NCI-H187 treated with DMSO at 0.1 percent for 48 hours (cell line): ENCODE results near the gene LLGL1.

ENCODE experiments used
- DNase-seq: peaks from one replicate; lab custom pipeline; 2025; lab: John Stamatoyannopoulos, UW

The LLGL1 gene

DNA sequence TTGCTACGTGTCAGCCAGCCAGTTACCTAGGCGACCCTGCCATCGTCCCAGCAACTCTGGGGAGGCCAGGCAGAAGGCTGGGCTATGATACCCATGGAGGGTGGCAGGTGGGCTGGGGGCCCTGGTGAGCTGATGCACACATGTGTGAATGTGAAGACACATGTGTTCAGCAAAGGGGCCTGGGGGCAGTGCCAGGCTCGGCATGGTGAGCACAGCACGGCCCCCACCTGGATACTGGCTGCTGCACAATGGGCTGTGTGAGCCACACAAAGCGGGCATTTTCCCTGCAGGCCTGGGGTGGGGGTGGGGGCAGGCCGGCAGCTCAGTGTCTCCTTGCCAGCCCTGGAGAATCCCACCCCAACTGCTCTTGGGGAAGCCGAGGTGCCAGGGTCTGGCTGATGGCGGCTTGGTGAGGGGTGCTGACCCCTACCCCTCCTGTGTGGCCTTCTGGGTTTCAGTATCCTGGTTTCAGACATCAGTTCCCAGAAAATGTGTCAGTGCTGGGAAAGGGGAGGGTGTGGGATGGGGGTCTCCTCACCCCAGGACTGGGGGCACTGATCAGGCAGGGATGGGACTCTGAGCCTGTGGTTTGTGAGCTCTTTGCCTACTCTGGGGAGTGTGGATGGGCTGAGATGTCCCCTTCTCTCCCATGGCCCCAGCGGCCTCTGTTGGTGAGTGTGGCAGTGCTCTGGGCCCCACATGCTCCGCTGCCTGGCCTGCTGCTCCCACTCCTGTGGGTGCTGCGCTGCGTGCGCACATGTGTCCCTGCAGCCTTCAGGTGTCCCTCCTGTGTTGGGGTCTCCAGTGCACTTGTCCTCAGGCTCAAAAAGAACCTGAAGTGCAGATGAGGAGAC is 5.1 kb downstream of the LLGL1 start:
- no peak for DNase-seq

DNA sequence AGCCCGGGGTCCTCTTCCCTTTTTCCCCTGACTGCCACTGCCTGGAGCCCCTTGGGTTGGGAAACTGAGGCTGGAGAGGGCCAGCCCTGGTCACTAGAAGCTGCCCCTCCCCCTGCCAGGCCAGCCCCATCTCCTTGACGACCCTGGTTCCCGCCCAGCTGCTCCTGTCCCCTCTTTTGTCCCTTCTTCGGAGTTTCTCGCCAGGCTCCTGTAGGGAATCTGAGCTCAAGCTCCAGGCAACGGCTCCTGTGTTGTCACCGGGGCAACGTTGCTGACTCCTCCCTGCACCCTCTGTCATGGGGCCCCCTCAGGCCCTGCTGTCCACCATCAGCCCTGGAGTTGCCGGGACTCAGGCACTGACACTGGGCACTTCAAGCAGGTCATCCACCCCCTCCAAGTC is 5.7 kb downstream of the LLGL1 start:
- DNase-seq, result no peak

DNA sequence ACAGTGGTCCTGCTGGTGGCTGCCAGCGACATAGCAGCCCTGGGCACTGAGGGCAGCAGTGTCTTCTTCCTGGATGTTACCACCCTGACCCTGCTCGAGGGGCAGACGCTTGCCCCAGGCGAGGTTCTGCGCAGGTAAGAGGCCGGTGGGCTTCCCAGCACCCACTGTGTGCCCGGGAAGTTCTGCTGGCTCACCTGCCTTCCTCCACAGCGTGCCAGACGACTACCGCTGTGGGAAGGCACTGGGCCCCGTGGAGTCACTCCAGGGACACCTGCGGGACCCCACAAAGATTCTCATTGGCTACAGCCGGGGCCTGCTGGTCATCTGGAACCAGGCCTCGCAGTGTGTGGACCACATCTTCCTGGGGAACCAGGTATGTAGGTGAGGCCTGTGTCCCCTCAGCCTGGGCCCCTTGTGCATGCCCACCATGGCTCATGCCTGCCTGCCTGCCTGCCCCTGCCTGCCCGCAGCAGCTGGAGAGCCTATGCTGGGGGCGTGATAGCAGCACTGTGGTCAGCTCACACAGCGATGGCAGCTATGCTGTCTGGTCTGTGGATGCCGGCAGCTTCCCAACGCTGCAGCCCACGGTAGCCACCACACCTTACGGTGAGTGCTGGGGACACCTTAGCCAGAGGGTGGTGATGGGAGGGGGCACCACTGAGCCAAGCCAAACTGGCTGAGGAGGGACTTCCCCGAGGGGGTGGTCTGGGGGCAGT is 8.5 kb downstream of the LLGL1 start:
- DNase-seq, result no peak

DNA sequence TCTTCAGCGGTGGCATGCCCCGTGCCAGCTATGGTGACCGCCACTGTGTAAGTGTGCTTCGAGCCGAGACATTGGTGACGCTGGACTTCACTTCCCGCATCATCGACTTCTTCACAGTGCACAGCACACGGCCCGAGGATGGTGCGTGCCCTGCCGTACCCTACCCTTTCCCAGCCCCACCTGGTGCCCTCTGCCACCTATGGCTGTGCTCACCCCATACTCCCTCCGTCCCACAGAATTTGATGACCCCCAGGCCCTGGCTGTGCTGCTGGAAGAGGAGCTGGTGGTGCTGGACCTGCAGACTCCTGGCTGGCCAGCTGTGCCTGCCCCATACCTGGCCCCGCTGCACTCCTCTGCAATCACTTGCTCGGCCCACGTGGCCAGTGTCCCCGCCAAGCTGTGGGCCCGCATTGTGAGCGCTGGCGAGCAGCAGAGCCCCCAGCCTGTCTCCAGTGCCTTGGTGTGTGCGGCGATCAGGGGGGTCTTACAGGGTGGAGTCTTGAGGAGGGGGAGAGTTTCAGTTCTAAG is 9.5 kb downstream of the LLGL1 start:
- no peak for DNase-seq

DNA sequence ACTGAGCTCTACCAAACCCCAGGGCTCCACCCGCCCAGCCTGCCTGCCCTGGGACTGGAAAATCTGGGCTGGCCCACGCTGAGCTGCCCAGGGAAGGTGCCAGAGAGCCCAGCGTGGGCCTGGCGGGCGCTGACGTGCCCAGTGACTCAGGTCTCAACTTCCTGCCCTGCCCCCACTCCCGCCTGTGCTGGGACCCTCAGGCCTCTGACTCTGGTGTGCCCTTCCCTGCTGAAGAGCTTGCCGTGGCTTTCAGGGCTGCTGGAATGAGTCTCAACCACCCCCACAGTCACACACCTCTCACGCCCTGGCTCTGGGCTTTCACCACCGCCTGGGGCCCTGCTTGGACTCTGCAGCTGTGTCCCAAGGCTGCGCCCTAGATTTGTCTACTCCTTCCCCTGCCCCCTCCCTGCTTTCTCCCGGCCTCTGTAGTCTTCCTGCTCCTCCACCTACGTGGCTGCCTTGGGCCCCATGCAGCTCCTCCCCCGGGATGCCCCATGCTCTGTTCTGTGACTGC is 10.4 kb downstream of the LLGL1 start:
- DNase-seq, result no peak

DNA sequence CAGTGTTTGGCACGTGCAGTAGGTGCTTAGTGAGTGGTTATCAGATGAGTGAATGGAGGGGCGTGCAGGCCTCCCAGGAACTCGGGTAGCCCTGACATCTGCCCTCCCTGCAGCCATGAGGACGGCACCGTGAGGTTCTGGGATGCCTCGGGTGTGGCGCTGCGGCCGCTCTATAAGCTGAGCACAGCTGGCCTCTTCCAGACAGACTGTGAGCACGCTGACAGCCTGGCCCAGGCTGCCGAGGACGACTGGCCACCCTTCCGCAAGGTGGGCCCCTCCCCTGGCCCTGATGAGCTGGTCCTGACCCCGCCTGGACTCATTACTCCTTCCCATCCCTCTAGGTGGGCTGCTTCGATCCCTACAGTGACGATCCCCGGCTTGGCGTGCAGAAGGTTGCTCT is 11.1 kb downstream of the LLGL1 start:
- no peak for DNase-seq

DNA sequence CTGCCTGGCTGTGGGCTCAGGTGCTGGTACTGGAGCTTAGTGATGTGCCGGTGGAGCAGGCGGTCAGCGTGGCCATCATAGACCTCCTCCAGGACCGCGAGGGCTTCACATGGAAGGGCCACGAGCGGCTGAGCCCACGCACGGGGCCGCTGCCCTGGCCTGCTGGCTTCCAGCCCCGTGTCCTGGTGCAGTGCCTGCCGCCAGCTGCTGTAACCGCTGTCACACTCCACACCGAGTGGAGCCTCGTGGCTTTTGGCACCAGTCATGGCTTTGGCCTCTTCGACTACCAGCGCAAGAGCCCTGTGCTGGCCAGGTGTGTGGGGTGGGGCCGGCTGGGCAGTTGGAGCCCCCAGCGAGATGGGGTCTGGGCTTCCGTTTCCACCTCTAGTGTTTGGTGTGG is 12.0 kb downstream of the LLGL1 start:
- no peak for DNase-seq

DNA sequence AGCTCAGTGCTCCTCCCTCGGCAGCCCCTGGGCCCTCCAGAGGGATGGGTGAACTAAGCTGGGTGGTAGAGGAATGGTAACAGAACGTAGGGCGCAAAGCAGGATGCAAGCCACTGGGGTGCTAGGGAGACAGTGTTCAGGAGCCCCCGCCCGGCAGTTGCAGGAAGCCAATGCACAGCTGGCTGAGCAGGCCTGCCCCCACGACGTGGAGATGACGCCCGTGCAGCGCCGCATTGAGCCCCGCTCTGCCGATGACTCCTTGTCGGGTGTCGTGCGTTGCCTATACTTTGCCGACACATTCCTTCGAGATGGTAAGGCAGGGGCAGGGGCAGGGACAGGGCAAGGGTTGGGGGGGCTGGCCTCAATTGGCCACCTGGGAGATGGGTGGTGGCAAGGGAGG is 12.9 kb downstream of the LLGL1 start:
- DNase-seq, result no peak

DNA sequence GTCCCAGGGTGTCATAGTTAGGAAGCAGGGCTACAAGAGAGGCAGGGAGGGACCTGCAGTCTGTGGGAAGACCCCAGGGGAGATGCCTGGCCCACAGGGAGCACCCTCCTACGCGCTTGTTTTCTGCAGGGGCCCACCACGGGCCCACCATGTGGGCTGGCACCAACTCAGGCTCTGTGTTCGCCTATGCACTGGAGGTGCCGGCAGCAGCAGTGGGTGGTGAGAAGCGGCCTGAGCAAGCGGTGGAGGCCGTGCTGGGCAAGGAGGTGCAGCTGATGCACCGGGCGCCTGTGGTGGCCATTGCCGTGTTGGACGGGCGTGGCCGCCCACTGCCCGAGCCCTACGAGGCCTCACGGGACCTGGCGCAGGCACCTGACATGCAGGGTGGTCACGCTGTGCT is 15.0 kb downstream of the LLGL1 start:
- no peak for DNase-seq

DNA sequence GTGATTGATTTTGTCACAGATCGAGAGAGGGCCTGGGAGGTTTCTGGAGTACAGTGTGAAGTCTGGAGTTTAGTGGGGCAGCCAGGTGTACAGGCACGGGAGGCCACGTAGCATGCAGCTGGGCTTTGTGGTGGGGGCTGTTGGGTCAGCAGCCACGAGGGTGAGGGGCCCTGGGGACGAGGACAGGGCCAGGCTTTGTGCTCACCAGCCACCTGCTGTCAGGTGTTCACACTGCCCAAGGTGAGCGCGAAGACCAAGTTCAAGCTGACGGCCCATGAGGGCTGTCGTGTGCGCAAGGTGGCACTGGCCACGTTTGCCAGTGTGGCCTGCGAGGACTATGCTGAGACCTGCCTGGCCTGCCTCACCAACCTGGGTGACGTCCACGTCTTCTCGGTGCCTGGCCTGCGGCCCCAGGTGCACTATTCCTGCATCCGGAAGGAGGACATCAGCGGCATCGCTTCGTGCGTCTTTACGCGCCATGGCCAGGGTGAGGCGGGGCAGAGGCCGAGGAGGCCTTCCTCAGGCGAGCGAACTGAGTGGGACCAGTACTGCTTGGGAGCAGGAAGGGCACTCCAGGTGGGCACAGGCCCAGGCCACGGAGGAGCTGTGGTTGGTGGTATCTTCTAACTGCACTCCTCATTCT is 15.9 kb downstream of the LLGL1 start:
- DNase-seq, result no peak

DNA sequence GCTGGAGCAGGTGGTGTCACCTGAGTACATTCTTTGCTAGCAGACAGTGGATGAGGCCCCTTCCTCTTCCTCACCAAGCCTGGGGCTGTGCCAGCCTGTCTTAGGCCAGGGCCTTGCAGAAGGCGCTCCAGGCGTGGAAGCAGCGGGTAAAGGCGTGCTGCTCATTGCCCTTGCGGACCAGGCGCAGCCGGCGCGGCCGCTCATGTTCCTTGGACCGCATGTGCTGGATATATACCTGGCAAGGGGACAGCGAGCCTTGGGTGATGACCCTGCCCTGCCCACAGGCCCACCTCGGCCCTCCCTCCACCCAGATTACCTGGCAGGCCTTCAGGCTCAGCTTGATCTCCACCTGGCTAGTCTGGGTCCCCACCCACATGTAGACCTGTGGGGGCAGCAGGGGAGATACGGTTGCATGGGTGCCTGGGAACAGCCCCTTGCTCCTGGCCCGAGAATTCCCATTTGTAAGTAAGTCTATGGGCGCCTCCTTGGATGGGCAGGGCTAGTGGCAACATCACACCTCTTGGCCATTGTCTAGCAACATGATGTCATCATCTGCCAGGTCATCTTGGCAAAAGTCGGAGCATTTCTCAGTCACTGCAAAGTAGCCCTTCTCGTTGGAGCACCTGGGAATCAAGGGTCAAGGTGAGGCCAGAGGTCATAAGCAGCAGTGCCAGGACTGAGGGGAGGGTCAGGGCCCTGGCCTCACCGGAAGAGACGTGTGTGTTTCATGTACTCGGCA is 19.8 kb downstream of the LLGL1 start:
- DNase-seq, result no peak

DNA sequence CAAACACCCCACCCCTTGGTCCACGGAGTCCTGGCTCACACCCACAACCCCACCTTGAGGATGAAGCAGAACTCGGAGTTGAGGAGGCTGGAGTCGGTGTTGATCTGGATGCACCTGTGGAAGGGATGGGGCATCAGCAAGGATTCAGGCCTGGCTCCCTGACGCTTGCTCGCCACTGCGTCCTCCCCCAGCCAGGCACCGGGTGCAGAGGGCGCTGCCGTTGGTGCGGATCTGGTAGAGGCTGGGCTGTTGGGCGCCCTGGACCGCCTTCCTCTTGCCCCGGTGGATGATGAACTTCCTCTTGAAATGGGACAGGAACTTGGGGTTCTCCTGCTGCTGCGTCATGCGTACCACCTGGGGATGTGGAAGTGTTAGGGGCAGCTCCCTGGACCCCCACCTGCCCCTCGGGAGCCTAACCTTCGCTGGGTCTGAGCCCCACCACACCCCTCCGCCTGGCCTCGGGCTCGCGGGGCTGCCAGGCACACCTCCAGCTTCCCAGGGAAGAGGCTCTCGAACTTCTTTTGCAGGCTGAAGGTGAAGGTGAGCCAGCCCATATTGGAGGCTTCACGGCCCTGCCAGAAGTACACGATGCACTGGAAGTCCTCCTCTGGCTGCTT is 20.8 kb downstream of the LLGL1 start:
- no peak for DNase-seq

DNA sequence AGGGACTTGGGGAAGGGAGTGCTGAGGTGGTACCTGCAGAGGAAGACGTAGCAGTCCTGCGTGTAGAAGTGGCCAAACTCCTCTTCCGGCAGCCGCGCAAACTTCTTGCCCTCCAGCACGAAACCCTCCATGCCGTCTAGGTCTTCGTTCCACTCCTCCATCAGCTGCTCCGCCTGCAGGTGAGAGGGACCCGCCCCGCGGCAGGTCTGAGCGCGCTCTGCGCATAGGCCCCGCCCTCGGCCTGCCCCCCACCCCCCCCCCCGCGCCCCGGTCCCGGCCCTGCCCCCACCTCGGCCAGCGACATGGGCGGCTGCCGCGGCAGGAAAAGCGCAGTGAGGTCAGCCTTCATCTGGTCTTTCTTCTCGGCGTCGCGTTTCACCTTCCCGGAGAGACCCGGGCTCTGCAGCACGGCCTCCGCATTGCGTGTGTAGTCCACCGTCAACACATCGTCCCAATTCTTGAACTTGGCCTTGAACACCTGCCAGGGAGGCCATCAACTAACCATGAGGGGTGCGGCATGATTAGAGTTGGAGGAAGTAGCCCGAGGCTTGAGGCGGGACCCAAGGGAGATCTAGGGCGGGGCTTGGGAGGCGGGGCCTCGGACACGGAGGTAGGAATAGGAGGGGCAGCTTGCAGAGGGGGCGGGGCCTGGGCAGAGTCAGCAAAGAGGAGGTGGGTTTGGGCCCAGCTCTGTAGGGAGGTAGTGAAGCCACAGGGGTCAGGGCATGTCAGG is 21.6 kb downstream of the LLGL1 start:
- peak; percentile 48 for DNase-seq

DNA sequence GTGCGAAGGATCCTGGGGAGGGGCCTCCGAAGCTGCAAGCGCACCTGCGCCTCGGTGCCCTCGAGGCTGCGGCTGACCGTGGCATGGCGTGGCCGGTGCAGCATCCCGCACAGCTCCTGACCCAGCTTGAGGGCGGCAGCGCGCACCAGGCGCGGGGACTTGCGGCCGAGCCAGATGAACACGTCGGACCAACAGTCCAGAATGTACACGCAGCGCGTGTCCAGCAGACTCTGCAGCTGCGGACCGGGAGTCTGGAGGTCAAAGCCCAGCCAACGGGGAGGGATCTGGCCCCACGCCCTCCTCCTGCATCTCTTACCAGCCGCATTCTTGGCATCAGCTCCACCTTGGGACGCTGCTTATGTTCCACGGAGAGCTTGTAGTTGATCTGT is 22.2 kb downstream of the LLGL1 start:
- DNase-seq, result no peak

DNA sequence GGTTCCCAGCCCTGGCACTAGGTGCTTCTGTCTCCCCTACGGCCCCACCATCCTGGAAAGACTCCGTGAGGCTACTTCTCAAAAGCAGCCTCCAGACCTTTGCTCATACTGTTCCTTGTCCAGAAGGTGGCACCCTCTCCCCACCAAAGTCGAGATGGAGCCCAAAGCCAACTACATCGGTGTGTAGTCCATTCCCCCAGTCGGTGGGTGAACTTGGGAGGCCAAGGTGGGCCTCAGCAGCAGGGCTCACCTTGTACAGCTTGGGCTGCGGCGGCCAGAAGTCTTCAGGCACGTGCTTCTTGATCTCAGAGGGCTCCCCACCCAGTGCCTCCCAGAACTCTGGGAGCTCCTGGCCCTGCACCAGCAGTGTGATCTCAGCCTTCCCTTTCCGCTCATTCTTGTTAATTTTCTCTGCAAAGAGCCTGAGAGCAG is 22.9 kb downstream of the LLGL1 start:
- peak; percentile 4 for DNase-seq

DNA sequence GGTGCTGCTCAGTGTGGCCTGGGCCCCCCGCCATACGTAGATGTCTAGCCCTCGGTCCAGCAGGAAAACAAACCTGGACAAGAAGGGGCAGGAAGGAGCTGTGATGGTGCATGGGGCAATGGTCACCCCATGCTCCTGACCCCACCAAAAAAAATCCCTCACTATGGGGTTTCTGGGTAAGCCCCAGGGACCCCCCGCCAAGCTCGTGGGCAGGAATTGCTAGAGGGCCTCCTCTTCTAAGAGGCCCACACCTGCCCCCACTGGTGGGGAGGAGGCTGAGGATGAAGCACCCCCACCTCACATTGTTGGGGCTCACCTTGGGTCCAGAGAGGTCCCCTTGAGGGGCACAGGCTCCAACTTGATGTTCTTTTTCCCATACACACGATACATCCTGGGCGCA is 23.4 kb downstream of the LLGL1 start:
- DNase-seq, result no peak

DNA sequence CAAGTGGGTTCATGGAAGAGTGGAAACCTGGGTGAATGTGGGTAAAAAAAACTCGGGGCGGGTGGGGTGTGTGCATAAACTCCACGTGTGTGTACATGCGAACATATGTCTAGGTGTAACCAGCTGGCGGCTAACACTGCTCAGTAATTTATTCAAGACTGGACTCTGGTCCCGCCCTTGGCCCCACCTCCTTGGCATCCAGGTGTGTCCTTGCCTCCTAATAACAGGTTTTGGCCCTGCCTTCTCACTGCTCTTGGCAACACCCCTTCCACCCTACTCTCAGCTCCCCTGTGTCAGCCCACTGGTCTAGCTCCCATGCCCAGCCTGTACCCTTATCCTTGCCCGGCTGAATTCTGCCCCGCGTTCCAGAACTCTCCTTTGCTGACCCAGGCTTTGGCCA is 24.8 kb downstream of the LLGL1 start:
- no peak for DNase-seq

DNA sequence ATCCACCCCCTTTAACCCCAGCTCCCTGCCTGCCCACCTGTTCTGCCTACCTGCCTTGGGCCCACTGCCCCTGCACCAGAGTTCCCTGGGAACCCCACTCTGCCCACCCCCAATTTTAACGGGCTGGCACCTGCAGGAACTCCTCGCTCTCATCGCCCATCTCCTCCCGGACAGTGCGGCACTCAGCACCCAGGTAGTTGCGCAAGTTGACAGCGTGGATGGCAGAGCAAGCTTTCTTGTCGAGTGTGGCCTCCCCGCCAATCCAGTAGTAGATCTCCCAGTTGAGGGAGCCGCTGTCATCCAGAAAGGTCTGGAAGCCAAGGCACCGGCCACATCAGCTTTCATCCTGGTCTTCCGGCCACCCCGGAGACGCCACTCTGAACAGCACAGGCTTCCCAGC is 25.3 kb downstream of the LLGL1 start:
- DNase-seq, result no peak

DNA sequence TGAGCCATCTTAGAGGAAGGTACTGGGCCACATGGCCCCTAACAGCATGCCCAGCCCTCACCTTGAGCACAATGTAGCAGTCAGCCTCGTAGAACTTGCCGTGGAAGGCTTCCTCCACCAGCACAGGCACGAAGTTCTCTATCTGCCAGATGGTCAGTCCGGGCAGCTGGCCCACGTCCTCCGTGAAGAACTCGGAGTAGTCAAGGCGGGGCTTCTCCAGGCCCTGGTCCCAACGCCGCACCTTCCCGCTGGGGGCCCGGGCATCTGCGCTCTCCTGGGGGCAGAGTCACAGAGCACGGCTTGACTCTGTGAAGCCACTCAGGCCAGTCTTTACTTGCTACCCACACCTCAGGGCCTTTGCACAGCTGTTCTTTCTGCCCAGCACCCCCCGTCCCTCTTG is 25.8 kb downstream of the LLGL1 start:
- DNase-seq, result no peak

DNA sequence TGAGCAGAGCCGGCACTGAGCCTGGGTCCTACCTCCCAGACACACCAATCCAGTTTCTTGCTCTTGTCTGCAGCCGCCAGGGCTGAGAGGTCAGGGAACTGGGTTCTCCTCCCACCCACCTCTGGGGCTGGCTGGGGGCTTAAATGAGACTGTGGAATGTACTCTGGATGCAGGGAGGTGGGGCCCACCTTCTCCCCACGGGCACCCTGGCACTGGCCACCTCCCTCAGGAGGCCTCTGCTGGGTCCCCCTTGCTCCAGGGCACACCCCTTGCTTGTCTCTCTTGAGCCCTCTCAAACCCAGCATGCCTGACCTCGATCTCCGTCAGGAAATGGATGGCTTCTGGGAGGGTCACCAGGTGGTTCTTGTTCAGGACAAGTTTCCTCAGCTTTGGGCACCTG is 26.7 kb downstream of the LLGL1 start:
- DNase-seq, result no peak
